ENCODE measurements around the gene MED13L.
A peak's percentile ranks its signal among the peaks of the same experiment; 100 is the strongest.
"Not testable (repeated sequence)": the region's sequence is repeated elsewhere in the genome, so short reads cannot be mapped to it uniquely, and the experiment has no call there.

Gene MED13L

GRCh38 chr12:116040402-116040801 lies 237.1 kb downstream of the MED13L start:
- DNase-seq: no peak

DNA sequence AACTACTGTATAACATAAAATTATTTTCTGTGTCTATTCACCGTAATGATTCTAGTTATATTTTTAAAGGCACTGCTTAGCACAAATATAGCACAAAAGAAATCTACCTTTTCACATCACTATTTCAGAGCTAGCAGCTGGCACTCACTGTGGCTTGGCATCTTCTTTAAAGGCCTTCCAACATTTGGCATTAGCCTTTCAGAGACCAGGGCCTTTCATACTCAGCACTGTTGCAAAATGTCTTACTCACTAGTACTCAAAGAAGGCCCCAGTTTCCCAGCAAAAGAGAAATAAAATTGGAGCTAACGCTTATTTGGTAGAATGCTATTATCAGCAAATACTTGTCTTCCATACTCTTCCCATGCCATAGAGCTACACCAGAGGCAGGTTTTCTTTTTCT lies 238.4 kb downstream of the MED13L start:
- no peak for DNase-seq

DNA sequence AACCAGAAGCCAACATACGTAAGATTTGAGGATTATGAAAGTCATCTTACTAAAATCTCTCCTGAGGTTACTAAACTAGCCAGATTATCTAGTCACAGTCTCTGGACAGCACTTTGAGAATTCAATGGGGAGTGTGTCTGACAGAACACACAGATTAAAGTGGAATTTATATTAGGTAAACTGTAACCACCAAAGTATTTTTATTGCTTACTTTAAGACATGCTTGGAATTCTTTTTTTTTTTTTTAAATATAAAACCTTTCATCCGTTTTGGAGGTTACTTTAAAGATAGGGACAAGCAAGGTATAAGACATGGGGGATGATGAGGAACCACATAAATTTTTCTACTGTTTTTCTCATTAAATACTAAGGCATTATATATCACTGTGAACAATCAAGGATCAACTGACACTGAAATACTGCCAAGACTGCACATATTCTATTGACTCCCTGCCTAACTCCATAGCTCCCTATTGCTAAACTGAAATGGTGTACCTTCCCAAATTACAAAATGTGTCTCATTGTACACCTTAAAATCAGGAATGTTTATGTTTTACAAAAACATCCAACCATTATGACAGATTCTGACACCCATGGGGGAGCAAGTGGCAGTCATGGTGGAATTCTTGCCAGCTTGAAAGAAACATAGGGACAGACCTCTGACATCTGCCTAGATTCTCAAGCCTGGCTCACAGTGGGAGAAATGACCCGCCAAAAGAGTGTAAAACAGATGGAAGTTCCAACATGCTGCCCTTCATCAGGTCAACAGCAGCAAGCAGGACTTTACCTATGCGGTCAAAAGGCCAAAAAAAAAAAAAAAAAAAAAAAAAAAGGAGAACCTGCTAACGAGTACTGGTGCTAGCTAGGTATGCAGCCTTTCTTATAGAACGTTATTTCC lies 239.3 kb downstream of the MED13L start:
- DNase-seq: no peak

DNA sequence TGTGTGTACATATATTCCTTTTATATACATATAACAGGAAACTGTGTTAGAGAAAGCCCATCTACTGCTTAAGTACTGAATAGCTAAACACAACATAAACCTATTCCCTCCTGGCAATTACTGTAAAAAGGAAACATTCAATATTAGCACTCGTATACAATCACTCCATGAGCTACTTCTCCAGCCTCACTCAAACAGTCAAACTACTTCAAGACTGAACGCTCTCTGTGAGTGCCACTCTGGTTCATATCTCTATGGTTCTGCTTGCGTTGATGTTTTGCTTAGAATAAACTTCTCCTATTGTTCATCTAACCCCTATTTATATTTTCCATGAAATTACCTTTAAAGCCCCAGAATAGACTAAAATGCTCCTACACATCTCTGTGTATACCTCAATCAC lies 243.7 kb downstream of the MED13L start:
- no peak for DNase-seq

GRCh38 chr12:116031624-116032023 lies 245.9 kb downstream of the MED13L start:
- not testable (repeated sequence) for DNase-seq

GRCh38 chr12:116028619-116029018 lies 248.9 kb downstream of the MED13L start:
- DNase-seq: no peak

- DNase-seq: no peak
Measured at GRCh38 chr12:116027551-116027821, 250.0 kb downstream of the MED13L start.

GRCh38 chr12:116026768-116027550 lies 250.5 kb downstream of the MED13L start:
- no peak for DNase-seq

DNA sequence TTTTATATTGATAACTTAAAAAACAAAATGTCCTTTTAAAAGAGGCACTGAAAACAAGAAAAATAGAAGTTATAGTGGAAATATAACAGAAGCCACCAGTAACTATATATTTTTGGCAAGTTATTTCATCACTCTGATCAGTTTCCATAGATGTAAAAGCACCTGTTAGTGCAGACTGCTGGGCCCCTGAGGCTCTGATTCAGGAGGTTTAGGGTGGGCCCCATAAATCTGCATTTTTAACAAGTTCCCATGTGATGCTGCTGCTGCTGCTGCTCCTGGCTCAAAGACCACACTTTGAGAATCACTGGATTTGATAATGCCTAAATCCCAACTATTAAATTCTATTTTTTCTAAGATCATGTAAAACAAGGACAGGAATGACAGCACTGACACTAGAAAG lies 251.1 kb downstream of the MED13L start:
- DNase-seq: no peak

DNA sequence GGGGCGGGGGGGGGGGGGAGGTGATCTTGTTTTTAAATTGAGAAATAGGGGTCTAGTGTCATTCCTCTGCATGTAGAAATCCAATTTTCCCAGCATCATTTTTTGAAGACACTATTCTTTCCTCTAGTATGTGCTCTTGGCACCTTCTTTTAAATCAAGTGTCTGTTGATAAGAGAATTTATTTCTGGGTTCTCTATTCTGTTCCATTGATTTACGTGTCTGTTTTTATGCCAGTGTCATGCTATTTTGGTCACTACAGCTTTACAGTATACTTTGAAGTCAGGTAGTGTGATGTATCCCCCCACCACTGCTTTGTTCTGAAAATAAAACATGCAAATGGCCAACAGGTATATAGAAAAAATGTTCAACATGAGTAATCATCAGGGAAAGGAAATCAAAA lies 252.7 kb downstream of the MED13L start:
- DNase-seq: no peak

GRCh38 chr12:116019415-116019814 lies 258.1 kb downstream of the MED13L start:
- DNase-seq: no peak

GRCh38 chr12:116018282-116018681 lies 259.2 kb downstream of the MED13L start:
- no peak for DNase-seq

GRCh38 chr12:116015525-116015924 lies 262.0 kb downstream of the MED13L start:
- DNase-seq: no peak

DNA sequence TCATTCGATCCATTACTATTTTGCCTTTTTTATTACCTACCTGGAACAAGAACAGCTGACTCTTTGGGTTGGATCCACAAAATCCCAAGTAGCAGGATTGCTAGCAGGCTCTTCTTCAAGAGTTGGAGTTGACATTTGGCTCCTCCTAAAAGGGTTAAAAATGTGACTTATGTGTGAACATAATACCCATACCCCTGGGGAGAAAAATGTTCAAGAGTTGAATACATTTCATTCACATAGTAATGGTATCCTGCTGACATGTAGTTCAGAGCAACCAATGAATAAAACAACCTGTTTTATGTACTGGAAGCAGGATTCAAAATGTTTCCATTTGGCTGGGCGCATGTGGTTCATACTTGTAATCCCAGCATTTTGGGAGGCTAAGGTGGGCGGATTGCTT lies 264.7 kb downstream of the MED13L start:
- DNase-seq: no peak

- DNase-seq: no peak
Measured at GRCh38 chr12:116011217-116011616, 266.3 kb downstream of the MED13L start.

- DNase-seq: no peak
Measured at GRCh38 chr12:116010467-116010866, 267.0 kb downstream of the MED13L start.

DNA sequence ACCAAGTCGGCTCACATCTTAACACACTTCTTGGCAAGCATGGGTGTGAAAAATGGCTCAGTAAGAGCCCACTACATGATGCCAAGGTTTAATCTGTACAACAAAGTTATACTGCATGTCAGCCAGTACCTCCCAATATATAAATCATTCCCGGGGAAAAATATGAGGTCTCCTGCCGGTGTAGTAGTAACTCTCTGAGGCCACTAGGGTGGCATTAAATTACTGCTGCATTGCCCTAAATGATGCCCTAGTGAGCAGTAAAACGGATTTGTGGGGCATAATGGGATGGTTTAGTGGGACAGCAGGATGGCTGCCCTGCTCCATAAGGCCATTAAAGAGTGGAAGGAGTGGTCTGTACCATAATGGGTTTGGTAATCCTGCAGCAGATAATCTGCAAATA lies 267.7 kb downstream of the MED13L start:
- no peak for DNase-seq

GRCh38 chr12:116006141-116006540 lies 271.4 kb downstream of the MED13L start:
- no peak for DNase-seq

DNA sequence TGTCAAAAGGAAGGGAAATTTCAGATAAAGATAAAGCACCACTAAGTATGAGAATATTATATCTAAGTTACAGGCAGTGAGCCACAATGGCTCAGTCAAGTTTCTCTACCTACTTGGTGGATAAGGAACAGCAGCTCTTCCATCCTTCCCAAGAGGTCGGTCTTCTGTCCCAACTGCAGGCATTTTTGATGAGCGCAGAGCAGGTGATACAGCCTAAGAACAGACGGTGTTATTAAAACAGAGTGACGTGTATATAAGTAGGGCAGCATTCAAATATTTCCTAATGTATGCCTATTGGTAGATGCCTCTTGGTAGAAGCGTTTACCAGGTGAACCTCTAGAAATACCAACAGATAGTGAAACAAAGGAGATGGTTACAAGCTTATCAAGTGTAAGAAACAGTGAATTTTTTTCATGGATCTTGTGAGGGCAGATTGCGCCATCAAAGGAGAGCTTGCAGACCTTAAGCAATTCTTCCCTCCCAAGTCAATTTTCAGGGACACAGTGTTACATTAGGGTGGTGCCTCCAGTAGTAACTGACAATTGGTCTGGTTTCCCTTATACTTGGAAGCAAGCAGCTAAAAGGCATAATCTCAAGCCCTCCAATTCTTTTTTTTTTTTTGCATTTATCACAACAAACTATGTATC lies 274.5 kb downstream of the MED13L start:
- DNase-seq: no peak

- no peak for DNase-seq
Measured at GRCh38 chr12:116000252-116000651, 277.2 kb downstream of the MED13L start.

- DNase-seq: no peak
Measured at GRCh38 chr12:115999582-115999981, 277.9 kb downstream of the MED13L start.

GRCh38 chr12:115998794-115999478 lies 278.6 kb downstream of the MED13L start:
- no peak for DNase-seq

GRCh38 chr12:115998119-115998633 lies 279.3 kb downstream of the MED13L start:
- peak; percentile 8 for DNase-seq

Measured in NCI-H2171 (cell line).